Measurements from ENCODE around the gene WDR90. TPM values are rescaled to one million over a fixed set of nuclear protein-coding genes. Genes with fewer than 3 reads are reported as not detected.

WDR90 gene
- polyA plus RNA-seq, 2 of the 4 experiments (the other 2 are of a cell fraction) = 6.5 to 30.7 TPM

DNA sequence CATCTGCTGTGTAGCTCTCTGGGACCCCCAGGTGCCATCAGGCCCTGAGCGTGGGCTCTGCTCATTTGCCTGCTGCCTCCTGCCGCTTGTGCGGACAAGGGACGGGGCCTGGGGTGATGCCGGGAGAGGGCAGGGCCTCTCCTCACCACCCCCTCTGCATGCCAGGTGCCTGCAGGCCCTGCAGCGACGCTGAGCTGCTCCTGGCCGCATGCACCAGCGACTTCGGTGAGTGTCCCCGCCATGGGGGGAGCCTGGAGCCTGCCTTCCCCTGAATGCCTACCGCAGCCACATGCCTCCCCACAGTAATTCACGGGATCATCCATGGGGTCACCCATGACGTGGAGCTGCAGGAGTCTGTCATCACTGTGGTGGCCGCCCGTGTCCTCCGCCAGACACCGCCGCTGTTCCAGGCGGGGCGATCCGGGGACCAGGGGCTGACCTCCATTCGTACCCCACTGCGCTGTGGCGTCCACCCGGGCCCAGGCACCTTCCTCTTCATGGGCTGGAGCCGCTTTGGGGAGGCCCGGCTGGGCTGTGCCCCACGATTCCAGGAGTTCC lies 67.7 kb downstream of the WDR90 start:
- no peaks in the 10 kb centered on the region for H3K9me3 ChIP-seq
- no peak for ATAC-seq
- FAIRE-seq = no peak
- ChIA-PET CTCF (interaction anchor here (1.3 to 25.1 kb wide), 7 partner anchors 10 to 69 kb away, joined by 5 to 656 read pairs (median 11); partner anchors contain the start of genes ANTKMT, CCDC78, CHTF18 and CIAO3), POLR2A (interaction anchor here (2.4 kb wide), 2 partner anchors 8 to 11 kb away, joined by 12 to 23 read pairs; partner anchors contain the start of gene CCDC78)
- H3K4me1 ChIP-seq = peaks cover 71% of the 10 kb centered on the region
- H3K4me2 ChIP-seq = peak overlapping the region; percentile 94
- H3K27ac ChIP-seq = peak overlapping the region; percentile 80 to 99; a peak in 5 of 6 replicates
- 94% methylated on average over 6 of the region's 29 CpGs for WGBS (ENCODE audit: missing lambda C conversion rate)
- no peak for TF ChIP-seq FOXS1 (CRISPR knock-in tag; IDR thresholded peaks at IDR 0.05)
- DNase-seq (ENCODE audit: low read depth in 1 of 2, low spot score in 1 of 2) = no peak
- H3K4me3 ChIP-seq = peak overlapping the region; percentile 64

Other genes with a start within 250 kb of the WDR90 start
- 15.5 and 17.9 TPM in 2 replicates for gene DECR2, start 247.5 kb upstream of the WDR90 start, polyA plus RNA-seq (2011; rRNA removed)
- gene DECR2, start 247.5 kb upstream of the WDR90 start, polyA plus RNA-seq (2017; fragmentation: RNase III; extraction: RNeasy Plus Mini Kit Qiagen cat#74134 plus additional on column Dnase treatment) = 31.0 to 38.0 TPM (median 34.2 TPM) in 3 replicates
- gene RAB11FIP3, start 223.7 kb upstream of the WDR90 start, polyA plus RNA-seq (2011; rRNA removed) = 6.7 and 9.7 TPM in 2 replicates
- gene RAB11FIP3, start 223.7 kb upstream of the WDR90 start, polyA plus RNA-seq (2017; fragmentation: RNase III; extraction: RNeasy Plus Mini Kit Qiagen cat#74134 plus additional on column Dnase treatment) = 18.0 to 19.1 TPM (median 18.4 TPM) in 3 replicates
- gene CAPN15, start 121.7 kb upstream of the WDR90 start, polyA plus RNA-seq (2011; rRNA removed) = 10.0 and 11.4 TPM in 2 replicates
- gene CAPN15, start 121.7 kb upstream of the WDR90 start, polyA plus RNA-seq (2017; fragmentation: RNase III; extraction: RNeasy Plus Mini Kit Qiagen cat#74134 plus additional on column Dnase treatment) = 31.3 to 33.9 TPM (median 33.3 TPM) in 3 replicates
- gene PRR35, start 89.0 kb upstream of the WDR90 start, polyA plus RNA-seq (2011; rRNA removed) = 0.04 TPM in 1 of 2 replicates, not detected in the other
- gene PRR35, start 89.0 kb upstream of the WDR90 start, polyA plus RNA-seq (2017; fragmentation: RNase III; extraction: RNeasy Plus Mini Kit Qiagen cat#74134 plus additional on column Dnase treatment) = 0.04 to 0.10 TPM (median 0.04 TPM) in 3 replicates
- gene NHLRC4, start 82.4 kb upstream of the WDR90 start, polyA plus RNA-seq (2011; rRNA removed) = 0.03 and 0.13 TPM in 2 replicates
- gene NHLRC4, start 82.4 kb upstream of the WDR90 start, polyA plus RNA-seq (2017; fragmentation: RNase III; extraction: RNeasy Plus Mini Kit Qiagen cat#74134 plus additional on column Dnase treatment) = 0.07 to 0.09 TPM (median 0.08 TPM) in 3 replicates
- 13.2 and 15.7 TPM in 2 replicates for gene PIGQ, start 79.4 kb upstream of the WDR90 start, polyA plus RNA-seq (2011; rRNA removed)
- 25.2 to 32.2 TPM (median 31.2 TPM) in 3 replicates for gene PIGQ, start 79.4 kb upstream of the WDR90 start, polyA plus RNA-seq (2017; fragmentation: RNase III; extraction: RNeasy Plus Mini Kit Qiagen cat#74134 plus additional on column Dnase treatment)
- gene RAB40C, start 59.3 kb upstream of the WDR90 start, polyA plus RNA-seq (2011; rRNA removed) = 4.4 and 4.9 TPM in 2 replicates
- gene RAB40C, start 59.3 kb upstream of the WDR90 start, polyA plus RNA-seq (2017; fragmentation: RNase III; extraction: RNeasy Plus Mini Kit Qiagen cat#74134 plus additional on column Dnase treatment) = 8.1 to 9.7 TPM (median 8.5 TPM) in 3 replicates
- 0.05 TPM in 1 of 2 replicates, not detected in the other for gene WFIKKN1, start 18.4 kb upstream of the WDR90 start, polyA plus RNA-seq (2011; rRNA removed)
- gene WFIKKN1, start 18.4 kb upstream of the WDR90 start, polyA plus RNA-seq (2017; fragmentation: RNase III; extraction: RNeasy Plus Mini Kit Qiagen cat#74134 plus additional on column Dnase treatment) = 0.15 to 0.23 TPM (median 0.17 TPM) in 3 replicates
- 44.2 and 47.2 TPM in 2 replicates for gene METTL26, start 13.1 kb upstream of the WDR90 start, polyA plus RNA-seq (2011; rRNA removed)
- 78.3 to 83.6 TPM (median 80.3 TPM) in 3 replicates for gene METTL26, start 13.1 kb upstream of the WDR90 start, polyA plus RNA-seq (2017; fragmentation: RNase III; extraction: RNeasy Plus Mini Kit Qiagen cat#74134 plus additional on column Dnase treatment)
- 10.7 and 12.9 TPM in 2 replicates for gene MCRIP2, start 7.5 kb upstream of the WDR90 start, polyA plus RNA-seq (2011; rRNA removed)
- 20.3 to 21.3 TPM (median 21.3 TPM) in 3 replicates for gene MCRIP2, start 7.5 kb upstream of the WDR90 start, polyA plus RNA-seq (2017; fragmentation: RNase III; extraction: RNeasy Plus Mini Kit Qiagen cat#74134 plus additional on column Dnase treatment)
- gene RHOT2, start 18.8 kb downstream of the WDR90 start, polyA plus RNA-seq (2011; rRNA removed) = 33.9 and 38.0 TPM in 2 replicates
- gene RHOT2, start 18.8 kb downstream of the WDR90 start, polyA plus RNA-seq (2017; fragmentation: RNase III; extraction: RNeasy Plus Mini Kit Qiagen cat#74134 plus additional on column Dnase treatment) = 74.0 to 83.5 TPM (median 83.1 TPM) in 3 replicates
- gene RHBDL1, start 26.3 kb downstream of the WDR90 start, polyA plus RNA-seq (2011; rRNA removed) = 0.56 and 0.75 TPM in 2 replicates
- 1.2 to 1.6 TPM (median 1.4 TPM) in 3 replicates for gene RHBDL1, start 26.3 kb downstream of the WDR90 start, polyA plus RNA-seq (2017; fragmentation: RNase III; extraction: RNeasy Plus Mini Kit Qiagen cat#74134 plus additional on column Dnase treatment)
- 53.2 and 60.6 TPM in 2 replicates for gene STUB1, start 31.0 kb downstream of the WDR90 start, polyA plus RNA-seq (2011; rRNA removed)
- gene STUB1, start 31.0 kb downstream of the WDR90 start, polyA plus RNA-seq (2017; fragmentation: RNase III; extraction: RNeasy Plus Mini Kit Qiagen cat#74134 plus additional on column Dnase treatment) = 90.0 to 93.5 TPM (median 90.4 TPM) in 3 replicates
- 37.5 and 43.8 TPM in 2 replicates for gene JMJD8, start 35.0 kb downstream of the WDR90 start, polyA plus RNA-seq (2011; rRNA removed)
- gene JMJD8, start 35.0 kb downstream of the WDR90 start, polyA plus RNA-seq (2017; fragmentation: RNase III; extraction: RNeasy Plus Mini Kit Qiagen cat#74134 plus additional on column Dnase treatment) = 72.6 to 77.0 TPM (median 73.7 TPM) in 3 replicates
- 2.7 and 3.0 TPM in 2 replicates for gene WDR24, start 41.0 kb downstream of the WDR90 start, polyA plus RNA-seq (2011; rRNA removed)
- 5.6 to 7.6 TPM (median 6.6 TPM) in 3 replicates for gene WDR24, start 41.0 kb downstream of the WDR90 start, polyA plus RNA-seq (2017; fragmentation: RNase III; extraction: RNeasy Plus Mini Kit Qiagen cat#74134 plus additional on column Dnase treatment)
- gene FBXL16, start 56.4 kb downstream of the WDR90 start, polyA plus RNA-seq (2011; rRNA removed) = 0.53 and 0.54 TPM in 2 replicates
- gene FBXL16, start 56.4 kb downstream of the WDR90 start, polyA plus RNA-seq (2017; fragmentation: RNase III; extraction: RNeasy Plus Mini Kit Qiagen cat#74134 plus additional on column Dnase treatment) = 1.1 to 1.4 TPM (median 1.2 TPM) in 3 replicates
- gene METRN, start 65.8 kb downstream of the WDR90 start, polyA plus RNA-seq (2011; rRNA removed) = 33.8 and 41.0 TPM in 2 replicates
- 72.7 to 82.2 TPM (median 81.0 TPM) in 3 replicates for gene METRN, start 65.8 kb downstream of the WDR90 start, polyA plus RNA-seq (2017; fragmentation: RNase III; extraction: RNeasy Plus Mini Kit Qiagen cat#74134 plus additional on column Dnase treatment)
- gene ANTKMT, start 71.8 kb downstream of the WDR90 start, polyA plus RNA-seq (2011; rRNA removed) = 10.9 and 11.9 TPM in 2 replicates
- gene ANTKMT, start 71.8 kb downstream of the WDR90 start, polyA plus RNA-seq (2017; fragmentation: RNase III; extraction: RNeasy Plus Mini Kit Qiagen cat#74134 plus additional on column Dnase treatment) = 49.2 to 55.8 TPM (median 55.2 TPM) in 3 replicates
- gene CCDC78, start 77.1 kb downstream of the WDR90 start, polyA plus RNA-seq (2011; rRNA removed) = 1.1 and 1.7 TPM in 2 replicates
- 4.7 to 5.9 TPM (median 5.6 TPM) in 3 replicates for gene CCDC78, start 77.1 kb downstream of the WDR90 start, polyA plus RNA-seq (2017; fragmentation: RNase III; extraction: RNeasy Plus Mini Kit Qiagen cat#74134 plus additional on column Dnase treatment)
- gene HAGHL, start 77.7 kb downstream of the WDR90 start, polyA plus RNA-seq (2011; rRNA removed) = 3.5 and 4.4 TPM in 2 replicates
- gene HAGHL, start 77.7 kb downstream of the WDR90 start, polyA plus RNA-seq (2017; fragmentation: RNase III; extraction: RNeasy Plus Mini Kit Qiagen cat#74134 plus additional on column Dnase treatment) = 21.4 to 22.0 TPM (median 21.7 TPM) in 3 replicates
- gene CIAO3, start 91.6 kb downstream of the WDR90 start, polyA plus RNA-seq (2011; rRNA removed) = 17.4 and 19.3 TPM in 2 replicates
- gene CIAO3, start 91.6 kb downstream of the WDR90 start, polyA plus RNA-seq (2017; fragmentation: RNase III; extraction: RNeasy Plus Mini Kit Qiagen cat#74134 plus additional on column Dnase treatment) = 20.9 to 24.6 TPM (median 23.0 TPM) in 3 replicates
- gene MSLN, start 111.4 kb downstream of the WDR90 start, polyA plus RNA-seq (2011; rRNA removed) = 1.8 and 2.4 TPM in 2 replicates
- 2.7 to 3.6 TPM (median 3.1 TPM) in 3 replicates for gene MSLN, start 111.4 kb downstream of the WDR90 start, polyA plus RNA-seq (2017; fragmentation: RNase III; extraction: RNeasy Plus Mini Kit Qiagen cat#74134 plus additional on column Dnase treatment)
- gene RPUSD1, start 139.0 kb downstream of the WDR90 start, polyA plus RNA-seq (2011; rRNA removed) = 10.6 and 10.8 TPM in 2 replicates
- gene RPUSD1, start 139.0 kb downstream of the WDR90 start, polyA plus RNA-seq (2017; fragmentation: RNase III; extraction: RNeasy Plus Mini Kit Qiagen cat#74134 plus additional on column Dnase treatment) = 26.9 to 29.3 TPM (median 29.0 TPM) in 3 replicates
- 4.8 and 5.1 TPM in 2 replicates for gene CHTF18, start 139.3 kb downstream of the WDR90 start, polyA plus RNA-seq (2011; rRNA removed)
- 32.5 to 36.7 TPM (median 33.8 TPM) in 3 replicates for gene CHTF18, start 139.3 kb downstream of the WDR90 start, polyA plus RNA-seq (2017; fragmentation: RNase III; extraction: RNeasy Plus Mini Kit Qiagen cat#74134 plus additional on column Dnase treatment)
- not detected in 2 replicates for gene GNG13, start 151.4 kb downstream of the WDR90 start, polyA plus RNA-seq (2011; rRNA removed)
- gene GNG13, start 151.4 kb downstream of the WDR90 start, polyA plus RNA-seq (2017; fragmentation: RNase III; extraction: RNeasy Plus Mini Kit Qiagen cat#74134 plus additional on column Dnase treatment) = 0.09 TPM in 1 of 3 replicates, not detected in the others